A549 (cell line): ENCODE data around the gene NSG2. TPM values are rescaled to one million over a fixed set of nuclear protein-coding genes. Genes with fewer than 3 reads are reported as not detected.
"Not testable (repeated sequence)": the region's sequence is repeated elsewhere in the genome, so short reads cannot be mapped to it uniquely, and the experiment has no call there.

Experiments
- ATAC-seq, 2 experiments: fragments of 200-7000 bp in 1 of 2; fragments of >200 bp in 1 of 2; cut with Nextera tagmentation in 1 of 2; cut with Tn5 transposase in 1 of 2; 3 replicates each; pipeline versions ENCODE4 v1.8.0 to v1.9.1; 2018 to 2020; ENCODE audit warnings: mild to moderate bottlenecking in 1 of 2, moderate library complexity in 1 of 2
- CTCF ChIA-PET: fragments of 300-600 bp; sonication (Branson Sonifier 250); formaldehyde crosslinking; extraction: SDS; loops from one replicate; lab custom pipeline; 2021; ENCODE audit warnings: antibody characterized with exemption, inconsistent platforms; lab: Yijun Ruan, JAX
- POLR2A ChIA-PET: fragments of 350-600 bp; formaldehyde crosslinking; extraction: SDS; loops from one replicate; lab custom pipeline; 2021; ENCODE audit warnings: antibody characterized with exemption, inconsistent platforms; lab: Yijun Ruan, JAX
- DNase-seq, 2 experiments: peaks; one replicate each; pipeline versions ENCODE4 v3.0.0 to v3.0.0-alpha.2; 2011 to 2016; ENCODE audit warnings: low read depth in 1 of 2, low spot score in 1 of 2
- FAIRE-seq: peaks from 2 replicates; lab custom pipeline; 2011; peaks lifted over from hg19 to GRCh38; lab: Jason Lieb, UNC
- H3K27ac ChIP-seq, 2 experiments: fragments of >200 bp; sonication (Bioruptor Twin); formaldehyde crosslinking; 3 replicates each; pipeline ENCODE4 v1.5.1; 2016 to 2017
- H3K4me1 ChIP-seq: fragments of >200 bp; sonication (Bioruptor Twin); formaldehyde crosslinking; 3 replicates; pipeline ENCODE4 v1.6.1; 2016
- H3K4me2 ChIP-seq: fragments of >200 bp; sonication (Bioruptor Twin); formaldehyde crosslinking; 3 replicates; pipeline ENCODE4 v1.6.1; 2016
- H3K4me3 ChIP-seq: fragments of >200 bp; sonication (Bioruptor Twin); formaldehyde crosslinking; 3 replicates; pipeline ENCODE4 v1.5.1; 2016
- H3K9me3 ChIP-seq: fragments of >200 bp; sonication (Bioruptor Twin); formaldehyde crosslinking; 3 replicates; pipeline ENCODE4 v1.6.1; 2016
- ATOH8 ChIP-seq: fragments of 250-450 bp; sonication (Bioruptor Pico); IDR thresholded peaks from 2 replicates; pipeline ENCODE4 v1.5.0; 2020; ENCODE audit warnings: low read depth, mild to moderate bottlenecking, moderate library complexity
- BCL3 ChIP-seq: fragments of >200 bp; sonication (Bioruptor Twin); formaldehyde crosslinking; IDR thresholded peaks from 3 replicates; pipeline ENCODE4 v1.6.1; 2016
- BHLHE40 ChIP-seq: IDR thresholded peaks from 2 replicates; pipeline ENCODE4 v1.6.1; 2012; ENCODE audit warnings: low read depth, low read length, inconsistent platforms
- CBX2 ChIP-seq: fragments of 200-600 bp; sonication (generic); IDR thresholded peaks from 2 replicates; pipeline ENCODE4 v1.6.1; 2016; ENCODE audit warnings: low read depth, mild to moderate bottlenecking, borderline replicate concordance
- CBX8 ChIP-seq: fragments of 200-600 bp; sonication (generic); IDR thresholded peaks from 2 replicates; pipeline ENCODE4 v1.6.1; 2016
- CEBPB ChIP-seq, 2 experiments: fragments of >200 bp in 1 of 2; sonication (Bioruptor Twin) in 1 of 2; formaldehyde crosslinking in 1 of 2; IDR thresholded peaks; 2 replicates each; pipeline ENCODE4 v1.6.1; 2012 to 2016
- CHD2 ChIP-seq: fragments of 150-350 bp; IDR thresholded peaks from 2 replicates; pipeline ENCODE4 v1.6.1; 2014; ENCODE audit warnings: low read length; ENCODE audit not compliant: partially characterized antibody
- EP300 ChIP-seq, 2 experiments: fragments of >200 bp; sonication (Bioruptor Twin); formaldehyde crosslinking; IDR thresholded peaks; 2 replicates in 1 of 2; 3 replicates in 1 of 2; pipeline ENCODE4 v1.6.1; 2016 to 2017
- FOSL2 ChIP-seq, 2 experiments: fragments of 450-650 bp in 1 of 2; fragments of >200 bp in 1 of 2; sonication (Bioruptor Twin) in 1 of 2; formaldehyde crosslinking; IDR thresholded peaks; 2 replicates each; pipeline versions ENCODE4 v1.5.0 to v1.6.1; 2016 to 2020; ENCODE audit warnings: mild to moderate bottlenecking in 1 of 2, moderate library complexity in 1 of 2
- FOXS1 ChIP-seq: fragments of 250-450 bp; sonication (Bioruptor Pico); IDR thresholded peaks from 2 replicates; pipeline ENCODE4 v1.5.0; 2020; ENCODE audit warnings: mild to moderate bottlenecking, moderate library complexity
- HDAC2 ChIP-seq: fragments of 200-600 bp; sonication (generic); IDR thresholded peaks from 2 replicates; pipeline ENCODE4 v1.6.1; 2016
- HMGXB4 ChIP-seq: fragments of 250-450 bp; sonication (Bioruptor Pico); IDR thresholded peaks from 2 replicates; pipeline ENCODE4 v1.5.0; 2021; ENCODE audit warnings: mild to moderate bottlenecking, moderate library complexity, borderline replicate concordance
- HOXB13 ChIP-seq: fragments of 250-450 bp; sonication (Bioruptor Pico); IDR thresholded peaks from 2 replicates; pipeline ENCODE4 v1.5.0; 2020; ENCODE audit warnings: low read depth, mild to moderate bottlenecking, moderate library complexity
- JUN ChIP-seq, 2 experiments: fragments of >200 bp; sonication (Bioruptor Twin); formaldehyde crosslinking; IDR thresholded peaks; 2 replicates in 1 of 2; 3 replicates in 1 of 2; pipeline ENCODE4 v1.6.1; 2016 to 2017
- KDM1A ChIP-seq: fragments of 200-600 bp; sonication (generic); IDR thresholded peaks from 2 replicates; pipeline ENCODE4 v1.6.1; 2016; ENCODE audit warnings: low read depth, mild to moderate bottlenecking
- MAFK ChIP-seq: fragments of 450-650 bp; IDR thresholded peaks from 2 replicates; pipeline ENCODE4 v1.6.1; 2014; ENCODE audit not compliant: partially characterized antibody
- MAX ChIP-seq: IDR thresholded peaks from 2 replicates; pipeline ENCODE4 v1.6.1; 2012
- NPAS2 ChIP-seq: fragments of 250-450 bp; sonication (Bioruptor Pico); IDR thresholded peaks from 2 replicates; pipeline ENCODE4 v1.8.0; 2022; ENCODE audit warnings: mild to moderate bottlenecking, moderate library complexity, borderline replicate concordance
- PBX3 ChIP-seq: IDR thresholded peaks from 2 replicates; pipeline ENCODE4 v1.6.1; 2012
- PHF8 ChIP-seq: fragments of 200-600 bp; sonication (generic); IDR thresholded peaks from 2 replicates; pipeline ENCODE4 v1.6.1; 2016; ENCODE audit warnings: low read depth, mild to moderate bottlenecking, antibody characterized with exemption, moderate library complexity, borderline replicate concordance
- POLR2A ChIP-seq: IDR thresholded peaks from 2 replicates; pipeline ENCODE4 v1.6.1; 2012; ENCODE audit warnings: mild to moderate bottlenecking, low read length
- POLR2AphosphoS2 ChIP-seq: conservative IDR thresholded peaks from 2 replicates; pipeline ENCODE4 v1.6.1; 2012; ENCODE audit warnings: low read length, improper control_type of control experiment, inconsistent platforms
- RARB ChIP-seq: fragments of 250-450 bp; sonication (Bioruptor Pico); IDR thresholded peaks from 2 replicates; pipeline ENCODE4 v1.8.0; 2021; ENCODE audit warnings: mild to moderate bottlenecking, moderate library complexity
- REST ChIP-seq: fragments of 200-600 bp; sonication (generic); IDR thresholded peaks from 2 replicates; pipeline ENCODE4 v1.6.1; 2016; ENCODE audit warnings: antibody characterized with exemption, mild to moderate bottlenecking, moderate library complexity
- RFX5 ChIP-seq: fragments of 450-650 bp; IDR thresholded peaks from 2 replicates; pipeline ENCODE4 v1.7.1; 2014; ENCODE audit warnings: antibody characterized with exemption, mild to moderate bottlenecking, moderate library complexity
- TFCP2L1 ChIP-seq: fragments of 250-450 bp; sonication (Bioruptor Pico); IDR thresholded peaks from 2 replicates; pipeline ENCODE4 v1.5.0; 2021; ENCODE audit warnings: mild to moderate bottlenecking
- ZC3H11A ChIP-seq: fragments of 450-650 bp; IDR thresholded peaks from 2 replicates; pipeline ENCODE4 v1.6.1; 2014; ENCODE audit warnings: antibody characterized with exemption, mild to moderate bottlenecking
- ZSCAN20 ChIP-seq: fragments of 250-450 bp; sonication (Bioruptor Pico); IDR thresholded peaks from 2 replicates; pipeline ENCODE4 v1.8.0; 2022; ENCODE audit warnings: mild to moderate bottlenecking, moderate library complexity
- WGBS: methylation state at CpG from one replicate; pipeline ENCODE4 v1.1.6; 2017; ENCODE audit errors: missing lambda C conversion rate; 5-methylcytosine and 5-hydroxymethylcytosine counted together
- polyA plus RNA-seq, 4 experiments: library from polyadenylated mRNA; depleted of rRNA in 3 of 4; stranded (reverse); fragments of >200 nt; fragmentation: RNase III in 1 of 4; extraction: RNeasy Plus Mini Kit Qiagen cat#74134 plus additional on column Dnase treatment in 1 of 4; gene quantifications; 2 replicates in 3 of 4; 3 replicates in 1 of 4; pipeline ENCODE4 v1.2.3, GENCODE V29; 2011 to 2017

Gene NSG2
- polyA plus RNA-seq, 2 of the 4 experiments (the other 2 are of a cell fraction): 0.06 TPM; not detected in 1

GRCh38 chr5:174145821-174146220 is 100.3 kb downstream of the NSG2 start:
- no peak overlapping the region for H3K4me2 ChIP-seq
- TF ChIP-seq HOXB13 (CRISPR knock-in tag) (no peak), ZSCAN20 (no peak), BHLHE40 (no peak), KDM1A (no peak), ATOH8 (CRISPR knock-in tag) (no peak), HDAC2 (no peak), ZC3H11A (no peak), EP300 (IDR thresholded peaks at IDR 0.05) (no peak), MAX (no peak), RARB (no peak), RFX5 (no peak)
- no peaks in the 10 kb centered on the region for H3K9me3 ChIP-seq
- FAIRE-seq: no peak
- no peak overlapping the region for H3K27ac ChIP-seq
- DNase-seq: peak in 1 of 2 experiments; percentile 24
- CTCF ChIA-PET: no interaction called here
- POLR2A ChIA-PET: no interaction called here
- WGBS: 24% methylated on average over 5 of the region's 5 CpGs
- H3K4me3 ChIP-seq: no peak overlapping the region
- ATAC-seq: no peak
- H3K4me1 ChIP-seq: no peaks in the 10 kb centered on the region

GRCh38 chr5:174146556-174146955 is 101.0 kb downstream of the NSG2 start:
- TF ChIP-seq HMGXB4 (CRISPR knock-in tag) (no peak), FOSL2 (IDR thresholded peaks at IDR 0.05) (no peak), FOSL2 (CRISPR knock-in tag; IDR thresholded peaks at IDR 0.05) (no peak), CEBPB (IDR thresholded peaks at IDR 0.05) (no peak), TFCP2L1 (CRISPR knock-in tag) (no peak), REST (no peak), BCL3 (no peak), POLR2A (no peak), PBX3 (no peak), FOXS1 (CRISPR knock-in tag) (no peak), CBX2 (no peak), CHD2 (no peak), MAFK (no peak), POLR2AphosphoS2 (no peak), JUN (IDR thresholded peaks at IDR 0.05) (no peak), PHF8 (no peak), HOXB13 (CRISPR knock-in tag) (no peak), CBX8 (no peak), NPAS2 (CRISPR knock-in tag) (no peak)
- WGBS: 10% methylated on average over 6 of the region's 6 CpGs
- no peak overlapping the region for H3K4me3 ChIP-seq
- H3K27ac ChIP-seq: no peak overlapping the region
- ChIA-PET POLR2A (no interaction called here), CTCF (no interaction called here)
- H3K9me3 ChIP-seq: no peaks in the 10 kb centered on the region
- DNase-seq: no peak
- FAIRE-seq: no peak
- no peaks in the 10 kb centered on the region for H3K4me1 ChIP-seq
- no peak overlapping the region for H3K4me2 ChIP-seq
- ATAC-seq: no peak

- CTCF ChIA-PET, H3K4me2 ChIP-seq, FAIRE-seq, H3K27ac ChIP-seq, DNase-seq, H3K4me1 ChIP-seq, POLR2A ChIA-PET, ATAC-seq, H3K4me3 ChIP-seq, H3K9me3 ChIP-seq: not testable (repeated sequence)
- 0% methylated on average over 1 of the region's 1 CpG for WGBS
Observed at GRCh38 chr5:174147012-174147411, 101.5 kb downstream of the NSG2 start.
